Astrocyte (in vitro differentiated cells and primary cell): ENCODE results near the gene KCTD15. TPM values are rescaled to one million over a fixed set of nuclear protein-coding genes. Genes with fewer than 3 reads are reported as not detected.
A peak's percentile ranks its signal among the peaks of the same experiment; 100 is the strongest.

Experiments used
- DNase-seq: peaks from one replicate; pipeline ENCODE4 v3.0.0-alpha.2; 2010; ENCODE audit warnings: low read depth
- FAIRE-seq: peaks from 2 replicates; lab custom pipeline; 2011; peaks lifted over from hg19 to GRCh38; lab: Jason Lieb, UNC
- H2AFZ ChIP-seq: 2 replicates; pipeline ENCODE4 v1.6.0; 2012; ENCODE audit warnings: low read depth, low read length, inconsistent platforms
- H3K27ac ChIP-seq: 2 replicates; pipeline ENCODE4 v1.5.1; 2011; ENCODE audit warnings: low read depth, low read length, inconsistent platforms
- H3K27me3 ChIP-seq: 2 replicates; pipeline ENCODE4 v1.6.0; 2011; ENCODE audit warnings: low read length, inconsistent platforms; ENCODE audit not compliant: insufficient read depth
- H3K36me3 ChIP-seq: 2 replicates; pipeline ENCODE4 v1.5.1; 2011; ENCODE audit warnings: low read length, inconsistent platforms; ENCODE audit not compliant: insufficient read depth
- H3K4me1 ChIP-seq: 2 replicates; pipeline ENCODE4 v1.5.1; 2011; ENCODE audit warnings: low read length, inconsistent platforms; ENCODE audit not compliant: insufficient read depth
- H3K4me2 ChIP-seq: 2 replicates; pipeline ENCODE4 v1.6.0; 2012; ENCODE audit warnings: low read length, inconsistent platforms
- H3K4me3 ChIP-seq: 2 replicates; pipeline ENCODE4 v1.5.1; 2011; ENCODE audit warnings: low read depth, mild to moderate bottlenecking, low read length, inconsistent platforms; ENCODE audit not compliant: insufficient read depth
- H3K79me2 ChIP-seq: 2 replicates; pipeline ENCODE4 v1.6.0; 2012; ENCODE audit warnings: mild to moderate bottlenecking, low read length, inconsistent platforms; ENCODE audit not compliant: insufficient read depth
- H3K9ac ChIP-seq: 2 replicates; pipeline ENCODE4 v1.6.0; 2012; ENCODE audit warnings: mild to moderate bottlenecking, low read length, inconsistent platforms
- H3K9me3 ChIP-seq: 2 replicates; pipeline ENCODE4 v1.5.1; 2012; ENCODE audit warnings: low read depth, mild to moderate bottlenecking, low read length, inconsistent platforms; ENCODE audit not compliant: insufficient read depth
- H4K20me1 ChIP-seq: 2 replicates; pipeline ENCODE4 v1.6.0; 2012; ENCODE audit warnings: low read length, inconsistent platforms; ENCODE audit not compliant: insufficient read depth
- H3K27ac Mint-ChIP-seq: one replicate; pipeline ENCODE4 v1.8.0; 2021; ENCODE audit warnings: mild to moderate bottlenecking, mixed read lengths; ENCODE audit not compliant: unreplicated experiment
- H3K27me3 Mint-ChIP-seq: one replicate; pipeline ENCODE4 v1.8.0; 2021; ENCODE audit warnings: low read depth, mixed read lengths; ENCODE audit not compliant: unreplicated experiment
- H3K36me3 Mint-ChIP-seq: one replicate; pipeline ENCODE4 v1.8.0; 2021; ENCODE audit warnings: low read depth, mixed read lengths; ENCODE audit not compliant: unreplicated experiment
- H3K4me1 Mint-ChIP-seq: one replicate; pipeline ENCODE4 v1.8.0; 2021; ENCODE audit warnings: low read depth, mixed read lengths; ENCODE audit not compliant: unreplicated experiment
- H3K4me3 Mint-ChIP-seq: one replicate; pipeline ENCODE4 v1.8.0; 2021; ENCODE audit warnings: mild to moderate bottlenecking, moderate library complexity, mixed read lengths; ENCODE audit not compliant: unreplicated experiment
- H3K9me3 Mint-ChIP-seq: one replicate; pipeline ENCODE4 v1.8.0; 2021; ENCODE audit warnings: mild to moderate bottlenecking, mixed read lengths; ENCODE audit not compliant: unreplicated experiment
- EZH2 ChIP-seq: IDR thresholded peaks from 2 replicates; pipeline ENCODE4 v1.6.1; 2012; ENCODE audit warnings: mild to moderate bottlenecking, low read length, inconsistent platforms; ENCODE audit not compliant: insufficient read depth
- total RNA-seq: library from RNA; stranded (reverse); gene quantifications from 2 replicates; pipeline ENCODE4 v1.2.1, GENCODE V29; 2021
- TF ChIP-seq, protein P1 (sequence below): IDR thresholded peaks from 2 replicates; pipeline ENCODE4 v1.5.1; 2011; ENCODE audit warnings: low read depth, mild to moderate bottlenecking, inconsistent platforms, low read length, moderate library complexity; ENCODE audit not compliant: insufficient read depth

Gene KCTD15
- total RNA-seq, 1 donor from 2014 or later: 43.3 TPM

GRCh38 chr19:33802801-33803200, 6.1 kb downstream of the KCTD15 start:
- H3K4me3 ChIP-seq: no peak overlapping the region
- Mint-ChIP-seq H3K36me3 (peaks cover 11% of the 10 kb centered on the region), H3K4me1 (peaks cover 17% of the 10 kb centered on the region), H3K9me3 (no peaks in the 10 kb centered on the region), H3K27me3 (no peaks in the 10 kb centered on the region), H3K27ac (no peak overlapping the region), H3K4me3 (no peak overlapping the region)
- H3K79me2 ChIP-seq: peaks cover 84% of the 10 kb centered on the region
- peaks cover 7% of the 10 kb centered on the region for H3K4me1 ChIP-seq
- H4K20me1 ChIP-seq: peaks cover 87% of the 10 kb centered on the region
- no peak for FAIRE-seq
- no peaks in the 10 kb centered on the region for H3K27me3 ChIP-seq
- H3K36me3 ChIP-seq: peaks cover 29% of the 10 kb centered on the region
- TF ChIP-seq, protein P1, sequence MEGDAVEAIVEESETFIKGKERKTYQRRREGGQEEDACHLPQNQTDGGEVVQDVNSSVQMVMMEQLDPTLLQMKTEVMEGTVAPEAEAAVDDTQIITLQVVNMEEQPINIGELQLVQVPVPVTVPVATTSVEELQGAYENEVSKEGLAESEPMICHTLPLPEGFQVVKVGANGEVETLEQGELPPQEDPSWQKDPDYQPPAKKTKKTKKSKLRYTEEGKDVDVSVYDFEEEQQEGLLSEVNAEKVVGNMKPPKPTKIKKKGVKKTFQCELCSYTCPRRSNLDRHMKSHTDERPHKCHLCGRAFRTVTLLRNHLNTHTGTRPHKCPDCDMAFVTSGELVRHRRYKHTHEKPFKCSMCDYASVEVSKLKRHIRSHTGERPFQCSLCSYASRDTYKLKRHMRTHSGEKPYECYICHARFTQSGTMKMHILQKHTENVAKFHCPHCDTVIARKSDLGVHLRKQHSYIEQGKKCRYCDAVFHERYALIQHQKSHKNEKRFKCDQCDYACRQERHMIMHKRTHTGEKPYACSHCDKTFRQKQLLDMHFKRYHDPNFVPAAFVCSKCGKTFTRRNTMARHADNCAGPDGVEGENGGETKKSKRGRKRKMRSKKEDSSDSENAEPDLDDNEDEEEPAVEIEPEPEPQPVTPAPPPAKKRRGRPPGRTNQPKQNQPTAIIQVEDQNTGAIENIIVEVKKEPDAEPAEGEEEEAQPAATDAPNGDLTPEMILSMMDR: no peak
- TF ChIP-seq EZH2: no peak
- H2AFZ ChIP-seq: no peak overlapping the region
- H3K9me3 ChIP-seq: no peaks in the 10 kb centered on the region
- H3K4me2 ChIP-seq: no peak overlapping the region
- no peak overlapping the region for H3K27ac ChIP-seq
- H3K9ac ChIP-seq: no peak overlapping the region
- DNase-seq: no peak

DNA sequence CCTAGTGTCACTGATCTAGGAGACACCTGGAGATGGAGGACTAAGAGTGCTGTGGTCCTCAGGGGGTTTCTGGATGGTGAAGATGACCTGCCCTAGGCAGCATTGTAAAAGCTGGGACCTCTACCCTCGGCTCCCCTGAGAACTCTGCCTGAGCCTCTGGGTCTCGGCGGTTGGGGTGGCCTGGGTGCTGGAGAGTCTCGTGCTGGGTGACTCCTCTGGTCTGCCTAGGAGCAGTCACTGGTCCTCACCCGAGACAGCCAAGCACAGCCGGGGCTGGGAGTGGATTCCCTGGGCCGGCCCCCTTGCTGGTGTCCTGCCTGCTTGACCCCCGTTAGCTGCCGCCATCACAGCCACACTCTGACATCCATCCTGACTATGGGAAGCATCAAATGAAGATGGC, 6.7 kb downstream of the KCTD15 start:
- H3K4me3 Mint-ChIP-seq: no peak overlapping the region
- H3K36me3 ChIP-seq: peaks cover 29% of the 10 kb centered on the region
- no peak overlapping the region for H3K27ac ChIP-seq
- no peak overlapping the region for H2AFZ ChIP-seq
- H3K4me2 ChIP-seq: no peak overlapping the region
- H3K4me1 Mint-ChIP-seq: peaks cover 17% of the 10 kb centered on the region
- H3K27me3 ChIP-seq: no peaks in the 10 kb centered on the region
- H3K36me3 Mint-ChIP-seq: peaks cover 13% of the 10 kb centered on the region
- H3K79me2 ChIP-seq: peaks cover 82% of the 10 kb centered on the region
- H3K27me3 Mint-ChIP-seq: no peaks in the 10 kb centered on the region
- no peak for TF ChIP-seq EZH2
- TF ChIP-seq, protein P1: no peak
- peaks cover 92% of the 10 kb centered on the region for H4K20me1 ChIP-seq
- H3K9me3 Mint-ChIP-seq: no peaks in the 10 kb centered on the region
- H3K4me3 ChIP-seq: no peak overlapping the region
- H3K4me1 ChIP-seq: peaks cover 6% of the 10 kb centered on the region
- no peak overlapping the region for H3K9ac ChIP-seq
- H3K27ac Mint-ChIP-seq: no peak overlapping the region
- H3K9me3 ChIP-seq: no peaks in the 10 kb centered on the region
- no peak for DNase-seq
- FAIRE-seq: no peak

- H3K4me3 Mint-ChIP-seq: no peak overlapping the region
- no peaks in the 10 kb centered on the region for H3K4me1 ChIP-seq
- peak overlapping the region; percentile 6 for H3K27ac ChIP-seq
- H3K4me3 ChIP-seq: no peak overlapping the region
- peaks cover 29% of the 10 kb centered on the region for H3K36me3 ChIP-seq
- peaks cover 88% of the 10 kb centered on the region for H4K20me1 ChIP-seq
- no peaks in the 10 kb centered on the region for H3K27me3 Mint-ChIP-seq
- no peaks in the 10 kb centered on the region for H3K9me3 ChIP-seq
- H3K4me1 Mint-ChIP-seq: peaks cover 9% of the 10 kb centered on the region
- no peaks in the 10 kb centered on the region for H3K9me3 Mint-ChIP-seq
- H3K4me2 ChIP-seq: no peak overlapping the region
- DNase-seq: peak; percentile 82
- H3K36me3 Mint-ChIP-seq: peaks cover 14% of the 10 kb centered on the region
- no peak overlapping the region for H3K27ac Mint-ChIP-seq
- H2AFZ ChIP-seq: no peak overlapping the region
- no peak overlapping the region for H3K9ac ChIP-seq
- no peak for FAIRE-seq
- no peak for TF ChIP-seq EZH2
- TF ChIP-seq, protein P1: no peak
- no peaks in the 10 kb centered on the region for H3K27me3 ChIP-seq
- peaks cover 76% of the 10 kb centered on the region for H3K79me2 ChIP-seq
Measured at GRCh38 chr19:33804021-33804799, 7.5 kb downstream of the KCTD15 start.
